ENCODE data around the gene TMEM9. TPM values are rescaled to one million over a fixed set of nuclear protein-coding genes. Genes with fewer than 3 reads are reported as not detected.
A peak's percentile ranks its signal among the peaks of the same experiment; 100 is the strongest.

The TMEM9 gene
- total and polyA plus RNA-seq, 9 of the 15 experiments (the other 6 are each of a cell fraction or from before 2014, with no cell fraction given): 30.4 to 107 (median 67.6) TPM

- no peak for TF ChIP-seq ZNF431 (CRISPR knock-in tag; IDR thresholded peaks at IDR 0.05)
- no peak for TF ChIP-seq RBM34 (IDR thresholded peaks at IDR 0.05; ENCODE audit: borderline replicate concordance, insufficient read depth, low read length)
- TF ChIP-seq COPS2 (conservative IDR thresholded peaks at IDR 0.05): no peak
- TF ChIP-seq SNAPC5 (CRISPR knock-in tag; IDR thresholded peaks at IDR 0.05): no peak
- TF ChIP-seq NONO (IDR thresholded peaks at IDR 0.05; ENCODE audit: low read depth in 2 of 2, low read length in 1 of 2): peak in 1 of 2 experiments; percentile 58; a peak in 1 of 4 replicates
- peak; percentile 72 to 78 for TF ChIP-seq KDM1A (IDR thresholded peaks at IDR 0.05)
- no peak for TF ChIP-seq ZNF12 (CRISPR knock-in tag; IDR thresholded peaks at IDR 0.05)
- no peak for TF ChIP-seq BRF2 (IDR thresholded peaks at IDR 0.05; ENCODE audit: borderline replicate concordance, insufficient read depth, insufficient read length)
- TF ChIP-seq DMBX1 (CRISPR knock-in tag; IDR thresholded peaks at IDR 0.05; ENCODE audit: borderline replicate concordance): no peak
- TF ChIP-seq BCLAF1 (IDR thresholded peaks at IDR 0.05; ENCODE audit: borderline replicate concordance in 1 of 2, control insufficient read depth in 1 of 2, low read depth in 2 of 2, low read length in 1 of 2): no peak
- no peak for TF ChIP-seq BDP1 (IDR thresholded peaks at IDR 0.05; ENCODE audit: insufficient read depth, insufficient read length)
- TF ChIP-seq PCBP1 (IDR thresholded peaks at IDR 0.05; ENCODE audit: low read depth, low read length, poor library complexity, severe bottlenecking): no peak
- no peak for TF ChIP-seq CGGBP1 (CRISPR knock-in tag; IDR thresholded peaks at IDR 0.05)
- TF ChIP-seq GTF3C2 (IDR thresholded peaks at IDR 0.05; ENCODE audit: borderline replicate concordance, extremely low read depth, insufficient read length): no peak
- TF ChIP-seq ZNF785 (CRISPR knock-in tag; IDR thresholded peaks at IDR 0.05): no peak
Observed at GRCh38 chr1:201171063-201172036, 17.1 kb upstream of the TMEM9 start (continued).

Measured in K562 (cell line).